Uterus (tissue), 2 donors: Measurements from ENCODE around the gene CPZ.

Experiments used
- POLR2A ChIP-seq, 2 donors: fragments of 450-650 bp; IDR thresholded peaks; one replicate each; pipeline ENCODE4 v1.6.1; 2016; ENCODE audit warnings: antibody characterized with exemption in 2 of 2, mild to moderate bottlenecking in 1 of 2, moderate library complexity in 1 of 2
- TF ChIP-seq, protein P1 (sequence below), 4 experiments: fragments of 200-600 bp in 2 of 4; fragments of 450-650 bp in 2 of 4; sonication (generic) in 2 of 4; IDR thresholded peaks; one replicate each; pipeline ENCODE4 v1.5.1; 2016 to 2019; ENCODE audit warnings: antibody characterized with exemption in 4 of 4, mild to moderate bottlenecking in 2 of 4, moderate library complexity in 1 of 4

DNA sequence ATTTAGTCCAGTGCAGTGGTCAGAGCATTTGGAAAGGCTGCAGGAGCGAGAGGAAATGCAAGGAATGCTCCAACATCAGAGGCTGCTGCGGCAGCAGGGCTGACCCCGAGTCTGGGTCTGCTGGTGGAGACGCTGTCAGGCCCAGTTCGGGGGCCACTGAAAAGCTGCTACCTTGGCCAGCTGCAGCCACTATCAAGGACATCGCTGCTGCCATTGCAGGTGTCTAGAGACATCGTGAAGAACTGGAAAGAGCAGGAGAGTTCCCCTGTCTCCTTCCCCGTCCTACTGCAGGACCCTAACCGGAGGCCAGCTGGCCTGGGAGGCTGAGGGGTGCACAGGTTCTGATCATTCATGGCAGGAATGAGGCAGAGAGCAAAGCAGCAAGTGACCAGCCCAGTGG is 41.9 kb upstream of the CPZ start:
- TF ChIP-seq, protein P1, sequence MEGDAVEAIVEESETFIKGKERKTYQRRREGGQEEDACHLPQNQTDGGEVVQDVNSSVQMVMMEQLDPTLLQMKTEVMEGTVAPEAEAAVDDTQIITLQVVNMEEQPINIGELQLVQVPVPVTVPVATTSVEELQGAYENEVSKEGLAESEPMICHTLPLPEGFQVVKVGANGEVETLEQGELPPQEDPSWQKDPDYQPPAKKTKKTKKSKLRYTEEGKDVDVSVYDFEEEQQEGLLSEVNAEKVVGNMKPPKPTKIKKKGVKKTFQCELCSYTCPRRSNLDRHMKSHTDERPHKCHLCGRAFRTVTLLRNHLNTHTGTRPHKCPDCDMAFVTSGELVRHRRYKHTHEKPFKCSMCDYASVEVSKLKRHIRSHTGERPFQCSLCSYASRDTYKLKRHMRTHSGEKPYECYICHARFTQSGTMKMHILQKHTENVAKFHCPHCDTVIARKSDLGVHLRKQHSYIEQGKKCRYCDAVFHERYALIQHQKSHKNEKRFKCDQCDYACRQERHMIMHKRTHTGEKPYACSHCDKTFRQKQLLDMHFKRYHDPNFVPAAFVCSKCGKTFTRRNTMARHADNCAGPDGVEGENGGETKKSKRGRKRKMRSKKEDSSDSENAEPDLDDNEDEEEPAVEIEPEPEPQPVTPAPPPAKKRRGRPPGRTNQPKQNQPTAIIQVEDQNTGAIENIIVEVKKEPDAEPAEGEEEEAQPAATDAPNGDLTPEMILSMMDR (IDR thresholded peaks at IDR 0.05), result no peak
- TF ChIP-seq POLR2A (IDR thresholded peaks at IDR 0.05), result no peak
